ENCODE data around the gene KRT27.
"Not testable (repeated sequence)": the region's sequence is repeated elsewhere in the genome, so short reads cannot be mapped to it uniquely, and the experiment has no call there.

GRCh38 chr17:40748666-40749065 lies 33.7 kb downstream of the KRT27 start:
- not testable (repeated sequence) for TF ChIP-seq ZFP3 (CRISPR knock-in tag; IDR thresholded peaks at IDR 0.05); ZFP30 (CRISPR knock-in tag; IDR thresholded peaks at IDR 0.05); POU6F1 (CRISPR knock-in tag; IDR thresholded peaks at IDR 0.05; ENCODE audit: borderline replicate concordance, low read depth); CREB5 (CRISPR knock-in tag; IDR thresholded peaks at IDR 0.05; ENCODE audit: low read depth); PATZ1 (CRISPR knock-in tag; IDR thresholded peaks at IDR 0.05; ENCODE audit: borderline replicate concordance); ZNF565 (CRISPR knock-in tag; conservative IDR thresholded peaks at IDR 0.05; ENCODE audit: low read depth)
